DOHH2 (cell line): ENCODE results near the gene BLOC1S1.
A peak's percentile ranks its signal among the peaks of the same experiment; 100 is the strongest.

Experiments
- H3F3A ChIP-seq: fragments of 200-600 bp; sonication (generic), shearing (Covaris generic); 2 replicates; pipeline ENCODE4 v1.6.0; 2016; ENCODE audit warnings: antibody characterized with exemption, mild to moderate bottlenecking; ENCODE audit not compliant: control insufficient read depth, insufficient read depth
- H3K27ac ChIP-seq: fragments of 200-600 bp; sonication (generic); 2 replicates; pipeline ENCODE4 v1.5.1; 2014; ENCODE audit warnings: low read depth, mild to moderate bottlenecking, low read length, moderate library complexity
- H3K27me3 ChIP-seq: fragments of 200-600 bp; sonication (generic); 2 replicates; pipeline ENCODE4 v1.6.1; 2014; ENCODE audit warnings: mild to moderate bottlenecking, low read length, mixed read lengths; ENCODE audit not compliant: control insufficient read depth
- H3K36me3 ChIP-seq: fragments of 200-600 bp; sonication (generic); 2 replicates; pipeline ENCODE4 v1.6.1; 2014; ENCODE audit warnings: mild to moderate bottlenecking, low read length, moderate library complexity, mixed read lengths; ENCODE audit not compliant: control insufficient read depth
- H3K4me1 ChIP-seq: fragments of 200-600 bp; sonication (generic); 2 replicates; pipeline ENCODE4 v1.6.1; 2014; ENCODE audit warnings: mild to moderate bottlenecking, low read length, mixed read lengths; ENCODE audit not compliant: control insufficient read depth
- H3K4me2 ChIP-seq: fragments of 200-600 bp; sonication (generic); 2 replicates; pipeline ENCODE4 v1.6.0; 2014; ENCODE audit warnings: mild to moderate bottlenecking, low read length, moderate library complexity
- H3K4me3 ChIP-seq: fragments of 200-600 bp; sonication (generic); 2 replicates; pipeline ENCODE4 v1.5.1; 2014; ENCODE audit warnings: mild to moderate bottlenecking, low read length, mixed read lengths
- H3K79me2 ChIP-seq: fragments of 200-600 bp; sonication (generic); 2 replicates; pipeline ENCODE4 v1.6.1; 2014; ENCODE audit warnings: mild to moderate bottlenecking, low read length, mixed read lengths; ENCODE audit not compliant: control insufficient read depth
- H3K9me2 ChIP-seq: fragments of 200-600 bp; sonication (generic); replicated peaks from 2 replicates; pipeline ENCODE4 v1.6.1; 2014; ENCODE audit warnings: mild to moderate bottlenecking, low read length, mixed read lengths; ENCODE audit not compliant: control insufficient read depth
- H3K9me3 ChIP-seq: fragments of 200-600 bp; sonication (generic); 2 replicates; pipeline ENCODE4 v1.6.1; 2014; ENCODE audit warnings: antibody characterized with exemption, low read length, mixed read lengths; ENCODE audit not compliant: control insufficient read depth, insufficient read depth
- H4K20me1 ChIP-seq: fragments of 200-600 bp; sonication (generic); 2 replicates; pipeline ENCODE4 v1.6.0; 2014; ENCODE audit warnings: low read depth, mild to moderate bottlenecking, antibody characterized with exemption, low read length, moderate library complexity; ENCODE audit not compliant: control insufficient read depth, insufficient read depth
- CTCF ChIP-seq: fragments of 200-600 bp; sonication (generic); IDR thresholded peaks from one replicate; pipeline ENCODE4 v1.5.1; 2014; ENCODE audit warnings: antibody characterized with exemption, mild to moderate bottlenecking, low read depth, low read length; ENCODE audit not compliant: poor library complexity, severe bottlenecking
- EZH2phosphoT487 ChIP-seq: fragments of 200-600 bp; sonication (generic); IDR thresholded peaks from 2 replicates; pipeline ENCODE4 v1.6.1; 2017; ENCODE audit warnings: borderline replicate concordance, mild to moderate bottlenecking, antibody characterized with exemption, low read length, moderate library complexity, mixed read lengths

The BLOC1S1 gene

DNA sequence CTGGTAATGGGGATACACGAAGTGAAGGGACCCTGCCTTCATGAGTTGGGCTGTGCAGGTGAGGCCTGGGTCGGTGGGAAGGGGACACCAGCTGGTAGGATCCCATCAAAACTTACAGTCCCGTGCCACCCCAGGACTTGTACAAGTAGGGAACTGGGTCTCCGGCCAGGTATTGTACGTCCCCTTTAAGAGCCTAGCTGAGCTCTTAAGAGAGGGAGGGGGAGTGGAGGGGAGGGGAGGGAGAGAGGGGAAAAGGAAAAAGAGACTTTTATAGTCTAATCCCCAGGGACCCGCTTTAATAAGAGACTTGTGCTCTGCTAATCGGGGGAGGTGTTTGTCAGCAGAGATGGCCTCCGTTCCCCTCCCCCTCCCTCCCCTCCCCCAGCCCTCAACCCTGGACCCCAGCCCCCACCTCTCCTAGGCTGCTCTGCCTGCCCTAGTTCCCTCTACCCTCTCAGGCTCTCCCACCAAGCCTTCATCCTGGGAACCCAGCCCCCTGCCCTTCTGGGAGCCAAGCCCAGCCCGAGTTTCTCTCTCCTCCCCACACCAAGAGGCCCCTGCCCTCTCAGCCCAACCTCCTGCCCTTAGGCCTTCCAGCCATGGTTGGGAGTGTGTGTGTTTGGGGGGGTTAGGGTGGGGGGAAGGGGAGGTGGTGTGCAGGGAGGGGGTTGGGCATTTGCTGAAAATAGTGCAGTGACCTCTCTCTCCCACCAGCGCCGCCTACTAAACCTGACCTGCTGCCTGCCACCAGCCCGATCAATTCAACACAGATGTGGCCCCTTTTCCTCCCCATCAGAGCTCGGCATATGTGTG is 29.7 kb downstream of the BLOC1S1 start:
- Histone ChIP-seq H3K27me3 (peaks cover 4% of the 10 kb centered on the region; the same call in 1 of the 2 replicates), H3F3A (peaks cover 9% of the 10 kb centered on the region; the same call in 1 of the 2 replicates), H3K9me2 (no peaks in the 10 kb centered on the region), H3K9me3 (no peaks in the 10 kb centered on the region), H3K79me2 (peaks cover 19% of the 10 kb centered on the region), H3K27ac (no peak overlapping the region), H3K36me3 (peaks cover 18% of the 10 kb centered on the region), H3K4me1 (peaks cover 47% of the 10 kb centered on the region), H3K4me2 (peak overlapping the region; percentile 79), H4K20me1 (0 out of 2 replicates have a peak, but pooled peaks cover 13% of the 10 kb centered on the region), H3K4me3 (peak overlapping the region; percentile 96)
- TF ChIP-seq CTCF (no peak), EZH2phosphoT487 (no peak)

DNA sequence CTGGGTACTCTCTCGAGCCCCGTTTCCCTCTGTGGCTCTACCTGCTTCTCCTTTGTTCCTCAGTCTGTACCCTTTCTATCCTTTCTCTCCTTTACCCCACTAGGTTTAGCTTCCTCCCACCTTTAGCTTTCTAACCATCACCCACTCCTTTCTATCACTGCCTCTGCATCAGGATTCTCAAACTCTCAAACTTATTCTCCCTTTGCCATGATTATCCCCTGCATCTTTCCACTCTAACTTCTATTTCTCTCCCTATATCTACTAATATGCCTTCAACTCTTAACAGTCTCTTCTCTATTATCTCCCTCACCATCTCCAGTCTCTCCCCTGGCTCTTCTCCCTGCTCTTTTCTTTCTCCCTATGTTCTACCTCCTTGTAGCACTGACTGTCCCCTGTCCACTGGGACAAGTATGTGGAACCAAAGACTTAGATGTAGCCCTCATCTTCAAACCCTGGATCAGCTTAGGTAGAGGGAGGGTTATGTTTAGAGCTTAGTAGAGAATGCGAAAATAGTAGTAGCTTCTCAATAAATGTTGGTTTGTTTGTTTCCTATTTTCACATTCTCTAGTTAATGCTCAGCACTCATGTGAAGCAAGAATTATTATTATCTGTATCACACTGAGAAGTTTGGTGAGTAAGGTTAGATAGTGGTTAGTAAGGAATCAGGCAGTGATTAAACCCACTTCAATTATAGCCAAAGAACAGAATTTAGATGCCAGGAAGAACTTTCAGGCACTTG is 30.5 kb downstream of the BLOC1S1 start:
- H4K20me1 ChIP-seq = 0 out of 2 replicates have a peak, but pooled peaks cover 13% of the 10 kb centered on the region
- TF ChIP-seq EZH2phosphoT487 (no peak), CTCF (no peak)
- H3F3A ChIP-seq = peaks cover 9% of the 10 kb centered on the region; the same call in 1 of the 2 replicates
- peaks cover 19% of the 10 kb centered on the region for H3K79me2 ChIP-seq
- H3K9me2 ChIP-seq = no peaks in the 10 kb centered on the region
- peaks cover 25% of the 10 kb centered on the region for H3K36me3 ChIP-seq
- H3K4me1 ChIP-seq = peaks cover 47% of the 10 kb centered on the region
- peaks cover 4% of the 10 kb centered on the region; the same call in 1 of the 2 replicates for H3K27me3 ChIP-seq
- H3K4me3 ChIP-seq = peak overlapping the region; percentile 96
- H3K4me2 ChIP-seq = peak overlapping the region; percentile 79
- H3K9me3 ChIP-seq = no peaks in the 10 kb centered on the region
- H3K27ac ChIP-seq = 0 out of 2 replicates have a peak overlapping the region, but pooled peaks have one; percentile 10

DNA sequence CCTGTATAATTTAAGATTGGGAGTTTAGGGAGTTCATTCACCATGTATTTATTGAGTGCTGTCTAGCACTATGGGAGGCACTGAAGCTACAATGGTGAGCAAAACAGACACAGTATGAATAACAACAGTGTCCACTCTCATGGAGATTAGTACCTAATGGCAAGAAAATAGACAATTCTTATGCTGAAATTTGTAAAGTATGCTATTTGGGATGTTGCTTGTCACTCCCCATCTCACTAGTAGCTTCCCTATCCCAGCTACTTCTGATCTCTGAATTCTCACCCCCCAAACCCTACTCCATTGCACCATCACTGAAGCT is 31.0 kb downstream of the BLOC1S1 start:
- H3K4me1 ChIP-seq = peaks cover 45% of the 10 kb centered on the region

More for the DNA sequence above, 31.0 kb downstream of the BLOC1S1 start:
- Histone ChIP-seq H3K36me3 (peaks cover 30% of the 10 kb centered on the region), H3K27ac (no peak overlapping the region), H3K79me2 (peaks cover 19% of the 10 kb centered on the region), H3K27me3 (peaks cover 3% of the 10 kb centered on the region; the same call in 1 of the 2 replicates), H3F3A (peaks cover 9% of the 10 kb centered on the region; the same call in 1 of the 2 replicates), H3K4me3 (no peak overlapping the region), H3K9me3 (no peaks in the 10 kb centered on the region), H4K20me1 (0 out of 2 replicates have a peak, but pooled peaks cover 13% of the 10 kb centered on the region), H3K4me2 (no peak overlapping the region), H3K9me2 (no peaks in the 10 kb centered on the region)
- no peak for TF ChIP-seq CTCF
- TF ChIP-seq EZH2phosphoT487 = no peak
